ENCODE measurements around the gene SIX5. TPM values are rescaled to one million over a fixed set of nuclear protein-coding genes. Genes with fewer than 3 reads are reported as not detected.
"Not testable (repeated sequence)": the region's sequence is repeated elsewhere in the genome, so short reads cannot be mapped to it uniquely, and the experiment has no call there.

Gene SIX5
- 10 to 100 TPM; 10.7 to 39.5 (median 20.0) TPM for polyA plus RNA-seq (ENCODE audit: insufficient read depth in 1 of 5, insufficient read length in 5 of 5, low replicate concordance in 1 of 5)
- long read RNA-seq, donor 1, transcript SIX5-202 (2 exons, 1,809 nt): minor isoform, 6 of 19 reads
- long read RNA-seq, donor 1, transcript SIX5-205 (3 exons, 2,943 nt): major isoform, 13 of 19 reads
- long read RNA-seq, donor 1, partial matches to known transcripts: 0 of 19 reads
- long read RNA-seq, donor 1, other reads (novel, unspliced or antisense): 0 of 19 reads
- long read RNA-seq, donor 2, partial matches to known transcripts: 0 of 4 reads
- long read RNA-seq, donor 2, other reads (novel, unspliced or antisense): 0 of 4 reads
- long read RNA-seq, donor 3, transcript SIX5-205 (3 exons, 2,943 nt): major isoform, 6 of 45 reads
- long read RNA-seq, donor 3, partial matches to known transcripts: 37 of 45 reads
- long read RNA-seq, donor 3, other reads (novel, unspliced or antisense): 0 of 45 reads
- long read RNA-seq, donor 4, transcript SIX5-205 (3 exons, 2,943 nt): major isoform, 5 of 6 reads
- long read RNA-seq, donor 4, partial matches to known transcripts: 0 of 6 reads
- long read RNA-seq, donor 4, other reads (novel, unspliced or antisense): 0 of 6 reads
- long read RNA-seq, donor 5, partial matches to known transcripts: 5 of 12 reads
- long read RNA-seq, donor 5, other reads (novel, unspliced or antisense): 0 of 12 reads
- long read RNA-seq, donor 6, transcript SIX5-205 (3 exons, 2,943 nt): major isoform, 8 of 17 reads
- long read RNA-seq, donor 6, partial matches to known transcripts: 5 of 17 reads
- long read RNA-seq, donor 6, other reads (novel, unspliced or antisense): 0 of 17 reads
- long read RNA-seq, donor 7, partial matches to known transcripts: 0 of 5 reads
- long read RNA-seq, donor 7, other reads (novel, unspliced or antisense): 0 of 5 reads
- long read RNA-seq, donor 8, partial matches to known transcripts: 0 of 1 reads
- long read RNA-seq, donor 8, other reads (novel, unspliced or antisense): 0 of 1 reads

- DNase-seq: peak; percentile 99 to 100
Measured at GRCh38 chr19:45768984-45769782, at the start of gene SIX5. SIX5 (minus strand) TSS chr19:45769252; CDS start chr19:45768844, 408 bp downstream.

GRCh38 chr19:45817725-45818301 lies 48.8 kb upstream of the SIX5 start:
- no peak for DNase-seq

- peak; percentile 84 to 89 for DNase-seq
Measured at GRCh38 chr19:45817010-45817724, 48.1 kb upstream of the SIX5 start.

- DNase-seq: no peak
Measured at GRCh38 chr19:45816236-45817009, 47.4 kb upstream of the SIX5 start.

GRCh38 chr19:45815481-45816216 lies 46.6 kb upstream of the SIX5 start:
- peak; percentile 23 to 41 for DNase-seq

GRCh38 chr19:45814851-45815480 lies 45.9 kb upstream of the SIX5 start, which contains the start of gene RSPH6A:
RSPH6A (minus strand) TSS chr19:45815308; CDS start chr19:45815176, 132 bp downstream.
- no peak for DNase-seq

GRCh38 chr19:45814166-45814780 lies 45.2 kb upstream of the SIX5 start:
- no peak for DNase-seq

- DNase-seq: no peak
Measured at GRCh38 chr19:45812297-45812696, 43.2 kb upstream of the SIX5 start.

GRCh38 chr19:45809643-45810159 lies 40.6 kb upstream of the SIX5 start:
- no peak for DNase-seq

- no peak for DNase-seq
Measured at GRCh38 chr19:45805719-45806118, 36.7 kb upstream of the SIX5 start.

GRCh38 chr19:45804959-45805230 lies 35.8 kb upstream of the SIX5 start:
- DNase-seq: no peak

- DNase-seq: no peak
Measured at GRCh38 chr19:45804140-45804958, 35.3 kb upstream of the SIX5 start.

GRCh38 chr19:45801603-45802175 lies 32.6 kb upstream of the SIX5 start:
- DNase-seq: no peak

GRCh38 chr19:45800070-45800553 lies 31.1 kb upstream of the SIX5 start:
- DNase-seq: no peak

GRCh38 chr19:45799541-45799940 lies 30.5 kb upstream of the SIX5 start:
- DNase-seq: not testable (repeated sequence)

GRCh38 chr19:45798995-45799517 lies 30.0 kb upstream of the SIX5 start:
- DNase-seq: peak in 1 of 2 donors; percentile 60

All from right lung (tissue), 10 donors.